Prostate gland (tissue), 2 donors: ENCODE measurements around the gene VRK3. TPM values are rescaled to one million over a fixed set of nuclear protein-coding genes. Genes with fewer than 3 reads are reported as not detected.

Source experiments
- DNase-seq: peaks from one replicate; pipeline ENCODE4 v3.0.0-alpha.2; 2019; ENCODE audit warnings: low spot score
- H3K27ac ChIP-seq, 2 donors: fragments of 200-600 bp; sonication (generic); 2 replicates each; pipeline ENCODE4 v1.5.1; 2017 to 2019
- H3K27me3 ChIP-seq: fragments of 200-600 bp; sonication (generic); replicated peaks from 2 replicates; pipeline ENCODE4 v1.5.1; 2019; ENCODE audit not compliant: insufficient read depth
- H3K36me3 ChIP-seq, 2 donors: fragments of 200-600 bp; sonication (generic); 1 replicate in 1 of 2; 2 replicates in 1 of 2; pipeline versions ENCODE4 v1.5.1 to v1.8.1; 2017 to 2019
- H3K4me1 ChIP-seq: fragments of 200-600 bp; sonication (generic); replicated peaks from 2 replicates; pipeline ENCODE4 v1.5.1; 2019
- H3K4me3 ChIP-seq, 2 donors: fragments of 200-600 bp; sonication (generic); 2 replicates each; pipeline ENCODE4 v1.5.1; 2017 to 2019
- H3K9me3 ChIP-seq: fragments of 200-600 bp; sonication (generic); 2 replicates; pipeline ENCODE4 v1.5.1; 2017
- POLR2A ChIP-seq: fragments of 450-650 bp; IDR thresholded peaks from one replicate; pipeline ENCODE4 v1.6.1; 2016; ENCODE audit warnings: antibody characterized with exemption, mild to moderate bottlenecking
- POLR2AphosphoS5 ChIP-seq: sonication (generic); formaldehyde crosslinking; IDR thresholded peaks from one replicate; pipeline ENCODE4 v1.6.1; 2017; ENCODE audit warnings: antibody characterized with exemption
- WGBS: methylation state at CpG from one replicate; pipeline ENCODE4 v1.1.5; 2018; 5-methylcytosine and 5-hydroxymethylcytosine counted together
- intact Hi-C: fragments of 100-400 bp; cut with DNase I; formaldehyde crosslinking; loops from one replicate; pipeline ENCODE4 v1.14.2; 2022
- total RNA-seq, 2 donors: library from RNA; depleted of rRNA; stranded (reverse); fragments of >200 nt; gene quantifications; one replicate each; pipeline ENCODE4 v1.1.0, GENCODE V29; 2016
- TF ChIP-seq, protein P1 (sequence below), 4 experiments: fragments of 200-600 bp in 2 of 4; fragments of 450-650 bp in 2 of 4; sonication (generic) in 2 of 4; IDR thresholded peaks; 1 replicate in 3 of 4; 2 replicates in 1 of 4; pipeline ENCODE4 v1.5.1; 2016 to 2019; ENCODE audit warnings: antibody characterized with exemption in 4 of 4, mild to moderate bottlenecking in 2 of 4, moderate library complexity in 2 of 4

VRK3 gene
- total RNA-seq, 2 donors from 2014 or later, result 47.8 to 76.5 TPM

DNA sequence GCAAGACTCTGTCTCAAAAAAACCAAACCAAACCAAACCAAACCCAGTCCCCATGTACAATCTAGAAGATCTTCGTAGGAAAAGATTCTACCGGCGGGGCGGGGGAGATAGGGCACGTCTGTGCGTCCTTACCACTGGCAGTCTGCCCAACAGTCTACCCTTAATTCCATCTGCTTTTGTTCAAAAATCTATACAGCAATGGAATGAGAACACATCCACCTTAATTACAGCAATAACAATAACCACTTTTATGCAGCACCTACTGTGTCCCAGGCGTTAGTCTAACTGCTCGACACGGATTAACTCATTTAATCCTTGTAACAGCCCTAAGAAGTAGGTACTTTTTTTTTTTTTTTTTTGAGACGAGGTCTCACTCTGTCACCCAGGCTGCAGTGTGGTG, 98.7 kb downstream of the VRK3 start:
- WGBS, result 89% methylated on average over 10 of the region's 10 CpGs
- DNase-seq, result no peak
- no peaks in the 10 kb centered on the region for H3K36me3 ChIP-seq
- no peak for TF ChIP-seq POLR2A
- TF ChIP-seq, protein P1, sequence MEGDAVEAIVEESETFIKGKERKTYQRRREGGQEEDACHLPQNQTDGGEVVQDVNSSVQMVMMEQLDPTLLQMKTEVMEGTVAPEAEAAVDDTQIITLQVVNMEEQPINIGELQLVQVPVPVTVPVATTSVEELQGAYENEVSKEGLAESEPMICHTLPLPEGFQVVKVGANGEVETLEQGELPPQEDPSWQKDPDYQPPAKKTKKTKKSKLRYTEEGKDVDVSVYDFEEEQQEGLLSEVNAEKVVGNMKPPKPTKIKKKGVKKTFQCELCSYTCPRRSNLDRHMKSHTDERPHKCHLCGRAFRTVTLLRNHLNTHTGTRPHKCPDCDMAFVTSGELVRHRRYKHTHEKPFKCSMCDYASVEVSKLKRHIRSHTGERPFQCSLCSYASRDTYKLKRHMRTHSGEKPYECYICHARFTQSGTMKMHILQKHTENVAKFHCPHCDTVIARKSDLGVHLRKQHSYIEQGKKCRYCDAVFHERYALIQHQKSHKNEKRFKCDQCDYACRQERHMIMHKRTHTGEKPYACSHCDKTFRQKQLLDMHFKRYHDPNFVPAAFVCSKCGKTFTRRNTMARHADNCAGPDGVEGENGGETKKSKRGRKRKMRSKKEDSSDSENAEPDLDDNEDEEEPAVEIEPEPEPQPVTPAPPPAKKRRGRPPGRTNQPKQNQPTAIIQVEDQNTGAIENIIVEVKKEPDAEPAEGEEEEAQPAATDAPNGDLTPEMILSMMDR (IDR thresholded peaks at IDR 0.05), result no peak
- no peak for TF ChIP-seq POLR2AphosphoS5
- H3K27ac ChIP-seq, result no peak overlapping the region
- peaks cover 12% of the 10 kb centered on the region for H3K4me1 ChIP-seq
- intact Hi-C loops, result no loop called here
- H3K27me3 ChIP-seq, result no peaks in the 10 kb centered on the region
- H3K9me3 ChIP-seq, result no peaks in the 10 kb centered on the region
- H3K4me3 ChIP-seq, result no peak overlapping the region

Other genes starting within 250 kb of the VRK3 start
- gene FUZ, start 212.1 kb downstream of the VRK3 start, total RNA-seq, result 10 to 100 TPM; 39.2 to 45.4 TPM
- 100 to 1,000 TPM in 1 of 2 donors, 10 to 100 TPM in 1; 38.4 to 173 TPM for gene MED25, start 207.1 kb downstream of the VRK3 start, total RNA-seq
- 100 to 1,000 TPM; 179 to 252 TPM for gene PTOV1, start 174.2 kb downstream of the VRK3 start, total RNA-seq
- gene PNKP, start 157.8 kb downstream of the VRK3 start, total RNA-seq, result 100 to 1,000 TPM in 1 of 2 donors, 10 to 100 TPM in 1; 64.9 to 128 TPM
- 10 to 100 TPM; 27.6 to 30.2 TPM for gene AKT1S1, start 148.0 kb downstream of the VRK3 start, total RNA-seq
- gene TBC1D17, start 147.7 kb downstream of the VRK3 start, total RNA-seq, result 10 to 100 TPM; 33.0 to 51.4 TPM
- 1 to 10 TPM in 1 of 2 donors, under 1 TPM in 1; 0.14 to 2.5 TPM for gene IL4I1, start 128.5 kb downstream of the VRK3 start, total RNA-seq
- gene ATF5, start 96.2 kb downstream of the VRK3 start, total RNA-seq, result 10 to 100 TPM; 14.0 to 16.4 TPM
- 10 to 100 TPM; 44.4 to 76.9 TPM for gene NUP62, start 95.9 kb downstream of the VRK3 start, total RNA-seq
- 1 to 10 TPM in 1 of 2 donors, under 1 TPM in 1; 0.68 to 1.0 TPM for gene SIGLEC11, start 64.2 kb downstream of the VRK3 start, total RNA-seq
- gene ZNF473, start 633 bp upstream of the VRK3 start, total RNA-seq, result 10 to 100 TPM; 16.7 to 26.0 TPM
- gene IZUMO2, start 137.9 kb upstream of the VRK3 start, total RNA-seq, result 1 to 10 TPM in 1 of 2 donors, not detected in 1; 1.1 TPM
- gene MYH14, start 178.2 kb upstream of the VRK3 start, total RNA-seq, result 10 to 100 TPM; 27.0 to 31.5 TPM